Activated CD4-positive, alpha-beta T cell treated with anti-CD3 and anti-CD28 coated beads for 36 hours (primary cell): ENCODE results near the gene CDK5RAP2. TPM values are rescaled to one million over a fixed set of nuclear protein-coding genes. Genes with fewer than 3 reads are reported as not detected.

Experiments
- ATAC-seq: fragments of 200-7000 bp; cut with Tn5 transposase; one replicate; pipeline ENCODE4 v1.10.0; 2021; ENCODE audit warnings: mild to moderate bottlenecking, moderate library complexity
- CTCF ChIA-PET: fragments of 350-600 bp; sonication (Branson Sonifier 250); formaldehyde crosslinking; loops from one replicate; lab custom pipeline; 2021; ENCODE audit warnings: antibody characterized with exemption; lab: Charles Lee
- POLR2A ChIA-PET: fragments of 350-600 bp; sonication (Branson Sonifier 250); formaldehyde crosslinking; loops from one replicate; lab custom pipeline; 2021; ENCODE audit warnings: antibody characterized with exemption, inconsistent platforms; lab: Charles Lee
- DNase-seq: peaks from one replicate; pipeline ENCODE4 v3.0.0-alpha.2; 2020
- H3K27ac Mint-ChIP-seq: one replicate; pipeline ENCODE4 v1.8.0; 2021; ENCODE audit warnings: mixed read lengths
- H3K27me3 Mint-ChIP-seq: one replicate; pipeline ENCODE4 v1.8.0; 2021; ENCODE audit warnings: mixed read lengths
- H3K36me3 Mint-ChIP-seq: one replicate; pipeline ENCODE4 v1.8.0; 2021; ENCODE audit warnings: low read depth, mixed read lengths
- H3K4me1 Mint-ChIP-seq: one replicate; pipeline ENCODE4 v1.8.0; 2021; ENCODE audit warnings: mixed read lengths
- H3K4me3 Mint-ChIP-seq: one replicate; pipeline ENCODE4 v1.8.0; 2021; ENCODE audit warnings: mild to moderate bottlenecking, moderate library complexity, mixed read lengths
- H3K9me3 Mint-ChIP-seq: one replicate; pipeline ENCODE4 v1.8.0; 2021; ENCODE audit warnings: low read depth, mixed read lengths
- intact Hi-C, 2 experiments: fragments of 100-400 bp; cut with DNase I in 1 of 2; cut with micrococcal nuclease in 1 of 2; formaldehyde crosslinking; loops; one replicate each; pipeline versions ENCODE4 v1.14.2 to v1.15.1; 2022 to 2024; cut with DNase I, micrococcal nuclease
- total RNA-seq, 2 experiments: library from RNA; stranded (reverse); gene quantifications; one replicate each; pipeline ENCODE4 v1.2.3, GENCODE V29; 2021

The CDK5RAP2 gene
- total RNA-seq, 2 experiments from 2014 or later: 68.8 to 85.8 TPM

GRCh38 chr9:120443489-120443888 lies 136.5 kb downstream of the CDK5RAP2 start:
- ChIA-PET POLR2A (no interaction called here), CTCF (interaction anchor here (0.5 kb wide), 1 partner anchor 152 kb away, joined by 3 read pairs; no protein-coding TSS in a partner anchor)
- H3K9me3 Mint-ChIP-seq: no peaks in the 10 kb centered on the region
- no peak for ATAC-seq
- peaks cover 12% of the 10 kb centered on the region for H3K4me1 Mint-ChIP-seq
- intact Hi-C loops: no loop called here
- DNase-seq: no peak
- no peak overlapping the region for H3K4me3 Mint-ChIP-seq
- no peak overlapping the region for H3K27ac Mint-ChIP-seq
- peaks cover 44% of the 10 kb centered on the region for H3K36me3 Mint-ChIP-seq
- no peaks in the 10 kb centered on the region for H3K27me3 Mint-ChIP-seq

GRCh38 chr9:120442308-120442995 lies 137.5 kb downstream of the CDK5RAP2 start:
- no peaks in the 10 kb centered on the region for H3K27me3 Mint-ChIP-seq

GRCh38 chr9:120441426-120442307 lies 138.3 kb downstream of the CDK5RAP2 start:
- DNase-seq: no peak
- intact Hi-C loops: no loop called here
- Mint-ChIP-seq H3K4me3 (no peak overlapping the region), H3K27me3 (no peaks in the 10 kb centered on the region), H3K36me3 (peaks cover 48% of the 10 kb centered on the region), H3K4me1 (peaks cover 4% of the 10 kb centered on the region), H3K9me3 (no peaks in the 10 kb centered on the region), H3K27ac (no peak overlapping the region)
- POLR2A ChIA-PET: no interaction called here
- ATAC-seq: no peak
- CTCF ChIA-PET: interaction anchor here (1.2 kb wide), 1 partner anchor 35 kb away, joined by 3 read pairs; no protein-coding TSS in a partner anchor

More at GRCh38 chr9:120442308-120442995, 137.5 kb downstream of the CDK5RAP2 start:
- ChIA-PET POLR2A (no interaction called here), CTCF (no interaction called here)
- intact Hi-C loops: no loop called here
- H3K4me1 Mint-ChIP-seq: peaks cover 6% of the 10 kb centered on the region
- DNase-seq: no peak
- no peak overlapping the region for H3K4me3 Mint-ChIP-seq
- no peak for ATAC-seq
- H3K9me3 Mint-ChIP-seq: no peaks in the 10 kb centered on the region
- H3K36me3 Mint-ChIP-seq: peaks cover 43% of the 10 kb centered on the region
- H3K27ac Mint-ChIP-seq: no peak overlapping the region

DNA sequence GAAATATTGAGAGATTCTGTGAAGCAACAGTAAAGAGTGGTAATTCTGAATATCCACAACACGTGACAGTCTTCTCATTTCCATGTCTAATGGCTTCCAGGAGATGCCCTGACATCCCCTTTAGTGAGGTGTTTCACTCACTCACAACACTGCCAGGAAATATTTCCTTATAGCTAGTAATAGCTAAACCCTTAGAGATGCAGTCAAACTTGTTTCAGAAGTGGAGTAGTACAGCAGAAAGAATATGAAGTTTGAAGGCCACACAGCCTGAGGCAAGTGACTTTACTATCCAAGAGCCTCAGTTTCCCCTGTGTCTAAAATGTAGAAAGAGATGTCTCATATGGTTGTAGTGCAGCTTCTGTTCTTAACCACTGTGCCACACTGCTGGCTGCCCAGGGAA lies 139.2 kb downstream of the CDK5RAP2 start:
- CTCF ChIA-PET: interaction anchor here (1.2 to 1.8 kb wide), 2 partner anchors 14 to 36 kb away, joined by 3 to 6 read pairs; no protein-coding TSS in a partner anchor
- H3K4me1 Mint-ChIP-seq: no peaks in the 10 kb centered on the region
- no peak for DNase-seq
- no peak for ATAC-seq
- POLR2A ChIA-PET: no interaction called here
- H3K27ac Mint-ChIP-seq: no peak overlapping the region
- no peaks in the 10 kb centered on the region for H3K9me3 Mint-ChIP-seq
- intact Hi-C loops: no loop called here
- H3K4me3 Mint-ChIP-seq: no peak overlapping the region
- peaks cover 44% of the 10 kb centered on the region for H3K36me3 Mint-ChIP-seq
- H3K27me3 Mint-ChIP-seq: no peaks in the 10 kb centered on the region

DNA sequence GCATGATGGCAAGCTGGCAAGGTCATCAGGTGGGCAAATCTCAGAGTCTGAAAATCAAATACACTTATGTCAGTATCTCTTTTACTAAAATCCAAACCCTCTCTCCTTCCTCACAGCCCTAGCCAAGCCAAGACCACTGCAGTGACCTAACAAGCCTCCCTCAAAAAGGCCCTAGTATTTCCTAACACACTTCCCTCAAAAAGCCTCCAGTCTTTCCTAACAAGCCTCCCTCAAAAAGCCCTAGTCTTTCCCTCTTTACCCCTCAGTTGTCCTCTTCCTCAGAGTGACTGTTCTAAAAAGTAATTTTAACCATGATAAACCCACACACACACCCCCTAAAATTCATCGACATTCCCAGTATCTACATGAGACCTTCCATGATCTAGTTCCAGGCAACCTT lies 140.0 kb downstream of the CDK5RAP2 start:
- ATAC-seq (no peak), DNase-seq (no peak)
- peaks cover 48% of the 10 kb centered on the region for H3K36me3 Mint-ChIP-seq
- no peaks in the 10 kb centered on the region for H3K9me3 Mint-ChIP-seq
- H3K27me3 Mint-ChIP-seq: no peaks in the 10 kb centered on the region
- POLR2A ChIA-PET: no interaction called here
- no peak overlapping the region for H3K4me3 Mint-ChIP-seq
- H3K4me1 Mint-ChIP-seq: no peaks in the 10 kb centered on the region
- intact Hi-C loops: no loop called here
- CTCF ChIA-PET: interaction anchor here (0.7 to 1.9 kb wide), 4 partner anchors 8 to 37 kb away, joined by 3 to 6 read pairs (median 5); no protein-coding TSS in a partner anchor
- H3K27ac Mint-ChIP-seq: no peak overlapping the region

DNA sequence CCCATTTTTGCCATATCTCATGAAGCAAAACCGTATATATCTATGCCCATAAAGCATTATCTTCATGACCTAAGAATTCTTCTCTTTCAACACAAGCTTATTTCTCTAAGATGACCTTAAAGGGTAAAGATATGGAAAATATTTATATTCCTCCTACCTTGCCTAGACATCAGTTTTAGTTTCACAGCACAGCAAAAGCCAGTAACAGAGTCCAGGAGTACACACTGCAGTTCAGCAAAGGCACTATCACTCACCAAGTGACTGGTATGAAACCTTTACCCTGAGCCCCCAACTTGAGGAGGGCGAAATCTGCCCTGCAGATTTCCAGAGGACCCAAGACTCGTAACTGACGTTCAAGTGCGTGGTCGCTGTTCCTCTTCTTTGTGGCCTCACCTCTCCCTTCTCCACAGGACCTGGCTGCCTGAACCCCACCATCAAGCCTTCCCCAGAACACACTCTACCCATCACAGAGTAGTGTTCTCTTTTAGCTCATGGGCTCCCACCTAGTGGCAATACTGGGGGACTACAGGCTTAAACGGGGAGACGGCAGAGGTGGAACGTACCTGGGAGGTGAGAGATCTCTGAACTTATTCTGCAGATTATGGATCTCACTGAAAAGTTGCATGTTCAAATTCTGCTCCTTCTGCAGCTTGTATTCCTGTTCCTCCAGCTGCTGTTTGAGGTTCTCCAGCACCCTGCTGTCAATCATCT lies 141.0 kb downstream of the CDK5RAP2 start:
- peak; percentile 22 for DNase-seq
- H3K4me1 Mint-ChIP-seq: no peaks in the 10 kb centered on the region

DNA sequence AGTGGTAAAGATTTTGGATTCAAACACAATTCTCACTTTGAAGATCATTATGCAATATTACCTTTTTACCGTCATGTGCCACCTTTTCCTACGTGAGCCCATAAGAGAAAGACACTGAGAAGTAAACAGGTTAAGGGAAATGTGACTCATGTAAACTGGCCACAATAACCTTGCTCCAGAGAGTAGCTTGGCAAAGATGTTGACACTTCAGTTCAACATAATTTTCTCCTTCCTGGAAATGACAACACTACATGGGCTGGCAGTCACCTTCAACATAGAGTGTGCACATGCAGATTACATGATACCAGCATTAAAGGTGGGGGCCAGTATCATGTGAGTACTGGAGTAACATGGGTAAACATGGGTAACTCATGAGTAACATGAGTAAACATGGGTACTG lies 141.9 kb downstream of the CDK5RAP2 start:
- H3K4me3 Mint-ChIP-seq: no peak overlapping the region
- H3K4me1 Mint-ChIP-seq: no peaks in the 10 kb centered on the region
- ChIA-PET POLR2A (no interaction called here), CTCF (interaction anchor here (0.6 to 1.9 kb wide), 4 partner anchors 10 to 86 kb away, joined by 3 to 6 read pairs (median 4); no protein-coding TSS in a partner anchor)
- no peaks in the 10 kb centered on the region for H3K9me3 Mint-ChIP-seq
- ATAC-seq (peak; percentile 39), DNase-seq (no peak)
- intact Hi-C loops: no loop called here
- H3K27me3 Mint-ChIP-seq: no peaks in the 10 kb centered on the region
- H3K36me3 Mint-ChIP-seq: peaks cover 54% of the 10 kb centered on the region
- no peak overlapping the region for H3K27ac Mint-ChIP-seq

More for the DNA sequence above, 141.0 kb downstream of the CDK5RAP2 start:
- Mint-ChIP-seq H3K27me3 (no peaks in the 10 kb centered on the region), H3K36me3 (peaks cover 56% of the 10 kb centered on the region), H3K27ac (no peak overlapping the region), H3K9me3 (no peaks in the 10 kb centered on the region), H3K4me3 (no peak overlapping the region)
- peak; percentile 64 for ATAC-seq
- POLR2A ChIA-PET: no interaction called here
- CTCF ChIA-PET: interaction anchor here (0.6 to 1.9 kb wide), 6 partner anchors 9 to 38 kb away, joined by 3 to 6 read pairs (median 4); no protein-coding TSS in a partner anchor
- intact Hi-C loops: no loop called here

- Mint-ChIP-seq H3K9me3 (no peaks in the 10 kb centered on the region), H3K4me1 (no peaks in the 10 kb centered on the region), H3K4me3 (no peak overlapping the region), H3K27ac (no peak overlapping the region), H3K27me3 (no peaks in the 10 kb centered on the region), H3K36me3 (peaks cover 48% of the 10 kb centered on the region)
- ChIA-PET CTCF (interaction anchor here (0.8 kb wide), 1 partner anchor 21 kb away, joined by 3 read pairs; no protein-coding TSS in a partner anchor), POLR2A (no interaction called here)
- ATAC-seq: no peak
- no peak for DNase-seq
- intact Hi-C loops: no loop called here
Measured at GRCh38 chr9:120436983-120437475, 142.9 kb downstream of the CDK5RAP2 start.

- peaks cover 53% of the 10 kb centered on the region for H3K36me3 Mint-ChIP-seq
Measured at GRCh38 chr9:120436446-120436845, 143.5 kb downstream of the CDK5RAP2 start.

GRCh38 chr9:120435091-120435490 lies 144.9 kb downstream of the CDK5RAP2 start:
- DNase-seq (no peak), ATAC-seq (no peak)
- H3K36me3 Mint-ChIP-seq: peaks cover 53% of the 10 kb centered on the region
- intact Hi-C loops: no loop called here
- no peaks in the 10 kb centered on the region for H3K9me3 Mint-ChIP-seq
- H3K4me1 Mint-ChIP-seq: no peaks in the 10 kb centered on the region
- ChIA-PET POLR2A (no interaction called here), CTCF (no interaction called here)
- no peak overlapping the region for H3K4me3 Mint-ChIP-seq
- H3K27me3 Mint-ChIP-seq: no peaks in the 10 kb centered on the region
- no peak overlapping the region for H3K27ac Mint-ChIP-seq

More at GRCh38 chr9:120436446-120436845, 143.5 kb downstream of the CDK5RAP2 start:
- ChIA-PET CTCF (no interaction called here), POLR2A (no interaction called here)
- H3K27me3 Mint-ChIP-seq: no peaks in the 10 kb centered on the region
- no peaks in the 10 kb centered on the region for H3K9me3 Mint-ChIP-seq
- DNase-seq (no peak), ATAC-seq (no peak)
- no peak overlapping the region for H3K27ac Mint-ChIP-seq
- intact Hi-C loops: no loop called here
- H3K4me3 Mint-ChIP-seq: no peak overlapping the region
- H3K4me1 Mint-ChIP-seq: no peaks in the 10 kb centered on the region

DNA sequence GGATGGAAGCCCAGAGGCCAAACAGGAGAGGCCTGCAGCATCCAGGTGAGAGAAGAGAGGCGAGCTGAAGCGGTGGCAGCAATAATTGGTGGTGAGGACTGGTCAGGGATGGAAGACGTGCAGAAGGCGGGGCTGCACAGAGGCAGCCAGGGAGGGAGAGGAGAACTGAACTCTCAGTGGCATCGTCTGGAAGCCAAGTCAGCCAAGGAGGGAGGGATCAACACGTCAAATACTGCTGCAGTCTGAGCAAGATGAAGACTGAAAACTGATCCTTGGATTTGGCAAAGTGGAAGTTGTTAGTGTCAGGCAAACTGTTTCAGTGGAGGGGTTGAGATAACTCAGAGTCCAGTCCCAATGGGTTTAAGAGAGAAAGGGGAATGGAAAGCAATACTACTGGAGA lies 145.4 kb downstream of the CDK5RAP2 start:
- Mint-ChIP-seq H3K36me3 (peaks cover 51% of the 10 kb centered on the region), H3K27me3 (no peaks in the 10 kb centered on the region), H3K4me3 (no peak overlapping the region), H3K27ac (no peak overlapping the region), H3K4me1 (no peaks in the 10 kb centered on the region), H3K9me3 (no peaks in the 10 kb centered on the region)
- ATAC-seq: no peak
- DNase-seq: no peak
- intact Hi-C loops: no loop called here
- ChIA-PET POLR2A (no interaction called here), CTCF (no interaction called here)
